Measurements from ENCODE around the gene SLC25A21. TPM values are rescaled to one million over a fixed set of nuclear protein-coding genes. Genes with fewer than 3 reads are reported as not detected.

The SLC25A21 gene
- total RNA-seq, 1 experiment from 2014 or later = 7.1 TPM

- H3K9me3 Mint-ChIP-seq = no peaks in the 10 kb centered on the region
- no peak overlapping the region for H3K27ac Mint-ChIP-seq
- Histone ChIP-seq H3K79me1 (ENCODE audit: insufficient read depth, low read depth, low read length, poor library complexity, severe bottlenecking) (no peaks in the 10 kb centered on the region), H2BK15ac (ENCODE audit: low read depth, low read length) (no peak overlapping the region), H3K27me3 (ENCODE audit: insufficient read depth, low read length) (peaks cover 21% of the 10 kb centered on the region), H3K4me2 (ENCODE audit: insufficient read depth, insufficient read length, low read length) (no peak overlapping the region), H3K56ac (ENCODE audit: insufficient read length, low read depth, low read length) (no peak overlapping the region), H2BK20ac (ENCODE audit: low read depth, low read length, poor library complexity, severe bottlenecking) (no peak overlapping the region), H3K27ac (ENCODE audit: insufficient read length, low read depth, low read length) (no peak overlapping the region), H2BK12ac (ENCODE audit: insufficient read length, low read depth, low read length) (no peak overlapping the region), H3K23me2 (ENCODE audit: insufficient read length, low read depth, low read length, poor library complexity, severe bottlenecking) (peaks cover 5% of the 10 kb centered on the region), H3K4me1 (ENCODE audit: insufficient read depth, low read length) (peaks cover 2% of the 10 kb centered on the region; the same call in 1 of the 2 replicates), H3K4ac (ENCODE audit: low read depth, low read length) (no peak overlapping the region), H2AK5ac (ENCODE audit: insufficient read length, low read length) (no peak overlapping the region), H3K23ac (ENCODE audit: insufficient read length, low read depth, low read length) (no peak overlapping the region), H2BK120ac (ENCODE audit: low read depth, low read length, poor library complexity, severe bottlenecking) (no peak overlapping the region), H2AFZ (ENCODE audit: low read length) (no peak overlapping the region), H4K5ac (ENCODE audit: insufficient read length, low read depth, low read length) (no peak overlapping the region), H3K9ac (ENCODE audit: extremely low read depth, insufficient read length, low read length) (no peak overlapping the region), H4K20me1 (ENCODE audit: control insufficient read depth, insufficient read depth, insufficient read length) (no peaks in the 10 kb centered on the region), H3K18ac (ENCODE audit: insufficient read length, low read depth, low read length) (no peak overlapping the region), H3K79me2 (ENCODE audit: insufficient read depth, low read length) (no peaks in the 10 kb centered on the region), H3K14ac (ENCODE audit: insufficient read depth, low read length) (no peak overlapping the region), H2BK5ac (ENCODE audit: insufficient read length, low read length) (no peak overlapping the region), H3K9me3 (ENCODE audit: control insufficient read depth, low read depth, low read length) (no peaks in the 10 kb centered on the region), H4K8ac (replicated peaks; ENCODE audit: insufficient read length, low read depth, low read length) (no peak overlapping the region), H4K91ac (ENCODE audit: insufficient read length, low read depth, low read length) (no peak overlapping the region), H3T11ph (ENCODE audit: low read length) (no peak overlapping the region)
- WGBS (ENCODE audit: extremely low coverage, insufficient read length, low lambda C conversion rate) = no CpG with 5 or more reads among the region's 3 CpGs
- DNase-seq = no peak
- no peak overlapping the region for H3K4me3 Mint-ChIP-seq
- peaks cover 90% of the 10 kb centered on the region for H3K27me3 Mint-ChIP-seq (ENCODE audit: low read depth)
- peaks cover 9 to 20% of the 10 kb centered on the region in 2 experiments for H3K4me1 Mint-ChIP-seq
- H3K36me3 Mint-ChIP-seq (ENCODE audit: insufficient read depth in 1 of 3, low read depth in 3 of 3) = no peaks in the 10 kb centered on the region
- no peak for TF ChIP-seq CTCF (conservative IDR thresholded peaks at IDR 0.05)
Measured at GRCh38 chr14:36671149-36671548, 501.3 kb downstream of the SLC25A21 start.

Measured in H9 (cell line).